ENCODE data around the gene SACM1L.

DNA sequence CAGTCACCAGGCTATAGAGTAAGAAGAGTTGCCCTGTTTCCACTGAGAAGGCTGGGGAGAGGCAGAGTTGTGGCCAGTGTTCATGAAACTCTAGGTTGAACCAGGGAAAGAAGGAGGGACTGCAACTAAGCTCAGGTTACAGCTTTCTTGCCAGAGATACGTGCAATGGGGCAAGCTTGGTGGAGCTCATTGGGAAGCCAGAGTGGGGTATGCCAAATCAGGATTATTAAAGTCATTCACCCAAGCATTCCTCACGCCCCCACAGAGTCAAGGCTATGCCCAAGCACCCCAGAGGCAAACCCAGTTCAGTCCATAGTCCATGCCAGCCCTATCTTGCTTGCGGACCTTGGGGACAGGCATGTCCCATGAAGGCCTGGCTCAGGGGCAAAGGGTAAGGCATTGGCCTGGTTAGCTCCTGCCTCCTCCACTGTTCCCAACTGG lies 89.6 kb downstream of the SACM1L start:
- TF ChIP-seq, protein P1, sequence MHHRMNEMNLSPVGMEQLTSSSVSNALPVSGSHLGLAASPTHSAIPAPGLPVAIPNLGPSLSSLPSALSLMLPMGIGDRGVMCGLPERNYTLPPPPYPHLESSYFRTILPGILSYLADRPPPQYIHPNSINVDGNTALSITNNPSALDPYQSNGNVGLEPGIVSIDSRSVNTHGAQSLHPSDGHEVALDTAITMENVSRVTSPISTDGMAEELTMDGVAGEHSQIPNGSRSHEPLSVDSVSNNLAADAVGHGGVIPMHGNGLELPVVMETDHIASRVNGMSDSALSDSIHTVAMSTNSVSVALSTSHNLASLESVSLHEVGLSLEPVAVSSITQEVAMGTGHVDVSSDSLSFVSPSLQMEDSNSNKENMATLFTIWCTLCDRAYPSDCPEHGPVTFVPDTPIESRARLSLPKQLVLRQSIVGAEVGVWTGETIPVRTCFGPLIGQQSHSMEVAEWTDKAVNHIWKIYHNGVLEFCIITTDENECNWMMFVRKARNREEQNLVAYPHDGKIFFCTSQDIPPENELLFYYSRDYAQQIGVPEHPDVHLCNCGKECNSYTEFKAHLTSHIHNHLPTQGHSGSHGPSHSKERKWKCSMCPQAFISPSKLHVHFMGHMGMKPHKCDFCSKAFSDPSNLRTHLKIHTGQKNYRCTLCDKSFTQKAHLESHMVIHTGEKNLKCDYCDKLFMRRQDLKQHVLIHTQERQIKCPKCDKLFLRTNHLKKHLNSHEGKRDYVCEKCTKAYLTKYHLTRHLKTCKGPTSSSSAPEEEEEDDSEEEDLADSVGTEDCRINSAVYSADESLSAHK (tag by site-specific recombination; IDR thresholded peaks at IDR 0.05): no peak
- TF ChIP-seq CTCF (tag by site-specific recombination; IDR thresholded peaks at IDR 0.05) (no peak), ZNF274 (IDR thresholded peaks at IDR 0.05; ENCODE audit: low read length) (no peak), ZNF274 (tag by site-specific recombination; IDR thresholded peaks at IDR 0.05; ENCODE audit: borderline replicate concordance) (no peak), ZFP3 (tag by site-specific recombination; IDR thresholded peaks at IDR 0.05; ENCODE audit: low read depth) (no peak), HOXA7 (CRISPR knock-in tag; IDR thresholded peaks at IDR 0.05; ENCODE audit: borderline replicate concordance) (no peak), PRDM1 (tag by site-specific recombination; IDR thresholded peaks at IDR 0.05) (no peak)
- TF ChIP-seq, protein P2, sequence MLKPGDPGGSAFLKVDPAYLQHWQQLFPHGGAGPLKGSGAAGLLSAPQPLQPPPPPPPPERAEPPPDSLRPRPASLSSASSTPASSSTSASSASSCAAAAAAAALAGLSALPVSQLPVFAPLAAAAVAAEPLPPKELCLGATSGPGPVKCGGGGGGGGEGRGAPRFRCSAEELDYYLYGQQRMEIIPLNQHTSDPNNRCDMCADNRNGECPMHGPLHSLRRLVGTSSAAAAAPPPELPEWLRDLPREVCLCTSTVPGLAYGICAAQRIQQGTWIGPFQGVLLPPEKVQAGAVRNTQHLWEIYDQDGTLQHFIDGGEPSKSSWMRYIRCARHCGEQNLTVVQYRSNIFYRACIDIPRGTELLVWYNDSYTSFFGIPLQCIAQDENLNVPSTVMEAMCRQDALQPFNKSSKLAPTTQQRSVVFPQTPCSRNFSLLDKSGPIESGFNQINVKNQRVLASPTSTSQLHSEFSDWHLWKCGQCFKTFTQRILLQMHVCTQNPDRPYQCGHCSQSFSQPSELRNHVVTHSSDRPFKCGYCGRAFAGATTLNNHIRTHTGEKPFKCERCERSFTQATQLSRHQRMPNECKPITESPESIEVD (tag by site-specific recombination; IDR thresholded peaks at IDR 0.05): no peak

Data from HEK293 (cell line).